GM04504 (cell line): ENCODE measurements around the gene ZNF723.
"Not testable (repeated sequence)": the region's sequence is repeated elsewhere in the genome, so short reads cannot be mapped to it uniquely, and the experiment has no call there.

Experiments used
- DNase-seq: peaks from one replicate; pipeline ENCODE4 v3.0.0-alpha.2; 2012; ENCODE audit warnings: low read depth

Gene ZNF723

GRCh38 chr19:22832031-22832762 lies at the start of gene ZNF723:
Gene ZNF723, plus strand, starts transcription at chr19:22832291. Its CDS starts 89 bp downstream, at chr19:22832380.
- no peak for DNase-seq

- no peak for DNase-seq
Measured at GRCh38 chr19:22783651-22784410, 48.3 kb upstream of the ZNF723 start, which contains the start of gene ZNF99. Gene ZNF99, minus strand, starts transcription at chr19:22784151. Its CDS starts 135 bp downstream, at chr19:22784016.

GRCh38 chr19:22792863-22793262 lies 39.2 kb upstream of the ZNF723 start:
- not testable (repeated sequence) for DNase-seq

GRCh38 chr19:22797040-22797439 lies 35.1 kb upstream of the ZNF723 start:
- DNase-seq: no peak

GRCh38 chr19:22806418-22806817 lies 25.7 kb upstream of the ZNF723 start:
- no peak for DNase-seq

- DNase-seq: no peak
Measured at GRCh38 chr19:22807061-22807835, 24.8 kb upstream of the ZNF723 start.

GRCh38 chr19:22814124-22814523 lies 18.0 kb upstream of the ZNF723 start:
- DNase-seq: no peak

- DNase-seq: no peak
Measured at GRCh38 chr19:22831211-22831610, 880 bp upstream of the ZNF723 start.

- not testable (repeated sequence) for DNase-seq
Measured at GRCh38 chr19:22857713-22858320, 25.7 kb downstream of the ZNF723 start.

GRCh38 chr19:22882797-22883196 lies 50.7 kb downstream of the ZNF723 start:
- DNase-seq: peak; percentile 1

- no peak for DNase-seq
Measured at GRCh38 chr19:22893855-22894270, 61.8 kb downstream of the ZNF723 start.

- no peak for DNase-seq
Measured at GRCh38 chr19:22901431-22902130, 69.5 kb downstream of the ZNF723 start.
